Measurements from ENCODE around the gene MAP4K1.
A peak's percentile ranks its signal among the peaks of the same experiment; 100 is the strongest.

MAP4K1 gene

DNA sequence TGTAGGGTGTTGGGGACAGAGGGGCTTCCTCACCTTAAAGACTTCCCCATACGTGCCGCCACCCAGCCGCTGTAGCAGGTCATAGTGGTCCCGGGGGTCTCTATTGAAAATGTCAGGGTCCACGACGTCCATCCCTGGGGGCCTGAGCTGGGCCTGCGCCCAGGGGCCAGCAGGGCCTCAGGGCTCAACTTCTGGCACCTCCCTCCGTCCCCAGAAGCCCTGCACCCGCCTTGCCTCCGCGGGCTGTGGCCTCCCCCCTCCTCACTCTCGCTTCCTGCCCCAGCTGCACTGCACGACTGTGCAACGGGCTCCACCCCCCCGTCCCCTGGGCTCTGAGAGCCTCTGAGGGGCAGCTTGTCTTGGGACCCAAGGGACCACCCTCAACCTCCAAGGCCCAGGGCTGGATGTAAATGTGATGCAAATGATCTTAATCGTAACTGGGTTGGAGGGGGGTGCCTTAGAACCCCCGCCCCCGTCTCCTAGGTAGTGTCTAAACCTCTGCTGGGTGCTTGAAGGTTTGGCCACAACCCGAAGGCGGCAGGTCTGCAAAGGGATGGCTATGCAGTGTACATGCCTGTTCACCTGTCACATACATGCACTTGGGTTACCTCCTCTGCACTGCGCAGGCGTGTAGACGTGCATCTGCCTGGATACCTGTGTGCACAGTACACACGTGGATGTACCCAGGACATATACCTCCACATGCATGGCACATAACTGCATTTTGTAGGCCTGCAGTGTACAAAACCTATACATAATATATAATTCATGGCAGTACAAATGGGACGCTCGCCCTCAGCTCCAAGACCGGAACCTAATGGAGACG is at the start of gene MAP4K1:
Gene MAP4K1 (minus strand): TSS at position 190 of the 826 bp plus-strand sequence. CDS start 58 bp downstream, at position 132.
- ATAC-seq: no peak; the same call in 2 of the 3 replicates
- no peak for TF ChIP-seq ZNF565 (CRISPR knock-in tag; conservative IDR thresholded peaks at IDR 0.05; ENCODE audit: low read depth)
- TF ChIP-seq PPARA (CRISPR knock-in tag; IDR thresholded peaks at IDR 0.05; ENCODE audit: borderline replicate concordance): no peak
- TF ChIP-seq ISL1 (CRISPR knock-in tag; IDR thresholded peaks at IDR 0.05): no peak
- TF ChIP-seq, protein P1, sequence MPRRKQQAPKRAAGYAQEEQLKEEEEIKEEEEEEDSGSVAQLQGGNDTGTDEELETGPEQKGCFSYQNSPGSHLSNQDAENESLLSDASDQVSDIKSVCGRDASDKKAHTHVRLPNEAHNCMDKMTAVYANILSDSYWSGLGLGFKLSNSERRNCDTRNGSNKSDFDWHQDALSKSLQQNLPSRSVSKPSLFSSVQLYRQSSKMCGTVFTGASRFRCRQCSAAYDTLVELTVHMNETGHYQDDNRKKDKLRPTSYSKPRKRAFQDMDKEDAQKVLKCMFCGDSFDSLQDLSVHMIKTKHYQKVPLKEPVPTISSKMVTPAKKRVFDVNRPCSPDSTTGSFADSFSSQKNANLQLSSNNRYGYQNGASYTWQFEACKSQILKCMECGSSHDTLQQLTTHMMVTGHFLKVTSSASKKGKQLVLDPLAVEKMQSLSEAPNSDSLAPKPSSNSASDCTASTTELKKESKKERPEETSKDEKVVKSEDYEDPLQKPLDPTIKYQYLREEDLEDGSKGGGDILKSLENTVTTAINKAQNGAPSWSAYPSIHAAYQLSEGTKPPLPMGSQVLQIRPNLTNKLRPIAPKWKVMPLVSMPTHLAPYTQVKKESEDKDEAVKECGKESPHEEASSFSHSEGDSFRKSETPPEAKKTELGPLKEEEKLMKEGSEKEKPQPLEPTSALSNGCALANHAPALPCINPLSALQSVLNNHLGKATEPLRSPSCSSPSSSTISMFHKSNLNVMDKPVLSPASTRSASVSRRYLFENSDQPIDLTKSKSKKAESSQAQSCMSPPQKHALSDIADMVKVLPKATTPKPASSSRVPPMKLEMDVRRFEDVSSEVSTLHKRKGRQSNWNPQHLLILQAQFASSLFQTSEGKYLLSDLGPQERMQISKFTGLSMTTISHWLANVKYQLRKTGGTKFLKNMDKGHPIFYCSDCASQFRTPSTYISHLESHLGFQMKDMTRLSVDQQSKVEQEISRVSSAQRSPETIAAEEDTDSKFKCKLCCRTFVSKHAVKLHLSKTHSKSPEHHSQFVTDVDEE (CRISPR knock-in tag; IDR thresholded peaks at IDR 0.05): no peak

DNA sequence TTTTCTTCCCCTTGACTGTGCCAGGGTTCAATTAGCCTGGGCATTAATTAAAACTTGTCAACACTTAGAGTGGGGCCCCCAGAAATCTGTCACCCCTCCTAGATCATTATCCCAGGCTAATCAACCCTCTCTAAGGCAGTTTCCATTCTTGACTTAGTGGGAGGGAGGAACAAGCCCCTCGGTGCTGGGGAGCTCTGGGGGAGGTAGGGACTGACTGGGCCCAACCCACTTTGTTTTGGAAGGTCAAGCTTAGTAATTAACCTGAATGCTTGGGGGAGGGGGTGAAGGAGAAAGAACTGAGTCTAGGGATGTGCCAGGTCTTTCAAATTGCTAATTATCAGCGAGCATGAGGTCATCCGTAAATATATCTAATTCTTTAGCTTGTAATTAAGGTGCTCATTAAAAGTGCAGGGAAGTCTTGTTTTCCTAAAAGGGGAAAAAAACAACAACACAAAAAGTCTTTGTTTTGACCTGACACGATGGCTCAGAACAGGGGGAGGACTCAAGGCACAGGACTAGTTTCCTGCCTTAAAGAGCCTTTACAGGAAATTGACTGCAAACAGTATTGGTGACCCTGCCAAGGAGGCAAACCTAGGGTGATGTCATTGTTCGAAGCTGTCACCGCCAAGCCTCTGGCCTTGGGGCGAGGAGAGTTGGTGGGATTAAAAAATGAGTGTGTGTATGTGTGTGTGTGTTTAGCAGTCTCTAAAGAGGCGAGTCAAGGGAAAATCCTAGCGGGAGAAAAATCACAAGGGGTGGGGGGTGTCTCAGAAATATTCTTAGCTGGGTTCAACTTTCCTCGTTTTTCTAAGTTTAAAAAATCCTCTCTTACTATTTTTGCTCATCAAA is 49.1 kb upstream of the MAP4K1 start:
- TF ChIP-seq GLIS3 (CRISPR knock-in tag; IDR thresholded peaks at IDR 0.05) (no peak), ARNTL (CRISPR knock-in tag; IDR thresholded peaks at IDR 0.05; ENCODE audit: borderline replicate concordance, low read depth) (no peak), TCF4 (CRISPR knock-in tag; IDR thresholded peaks at IDR 0.05; ENCODE audit: borderline replicate concordance) (no peak), ZNF8 (CRISPR knock-in tag; IDR thresholded peaks at IDR 0.05) (no peak), BACH2 (CRISPR knock-in tag; IDR thresholded peaks at IDR 0.05; ENCODE audit: borderline replicate concordance) (no peak), ZFP30 (CRISPR knock-in tag; IDR thresholded peaks at IDR 0.05) (no peak), ZFP3 (CRISPR knock-in tag; IDR thresholded peaks at IDR 0.05) (no peak), ESRRG (CRISPR knock-in tag; IDR thresholded peaks at IDR 0.05) (no peak), SNAI2 (CRISPR knock-in tag; IDR thresholded peaks at IDR 0.05) (no peak), TOX (CRISPR knock-in tag; IDR thresholded peaks at IDR 0.05; ENCODE audit: borderline replicate concordance) (no peak), ZNF70 (CRISPR knock-in tag; IDR thresholded peaks at IDR 0.05) (no peak), ISL1 (CRISPR knock-in tag; IDR thresholded peaks at IDR 0.05) (no peak; the same call in 1 of the 2 replicates), ZC3H10 (CRISPR knock-in tag; IDR thresholded peaks at IDR 0.05) (no peak), RARB (CRISPR knock-in tag; IDR thresholded peaks at IDR 0.05) (no peak), ZNF565 (CRISPR knock-in tag; conservative IDR thresholded peaks at IDR 0.05; ENCODE audit: low read depth) (no peak)
- TF ChIP-seq, protein P2, sequence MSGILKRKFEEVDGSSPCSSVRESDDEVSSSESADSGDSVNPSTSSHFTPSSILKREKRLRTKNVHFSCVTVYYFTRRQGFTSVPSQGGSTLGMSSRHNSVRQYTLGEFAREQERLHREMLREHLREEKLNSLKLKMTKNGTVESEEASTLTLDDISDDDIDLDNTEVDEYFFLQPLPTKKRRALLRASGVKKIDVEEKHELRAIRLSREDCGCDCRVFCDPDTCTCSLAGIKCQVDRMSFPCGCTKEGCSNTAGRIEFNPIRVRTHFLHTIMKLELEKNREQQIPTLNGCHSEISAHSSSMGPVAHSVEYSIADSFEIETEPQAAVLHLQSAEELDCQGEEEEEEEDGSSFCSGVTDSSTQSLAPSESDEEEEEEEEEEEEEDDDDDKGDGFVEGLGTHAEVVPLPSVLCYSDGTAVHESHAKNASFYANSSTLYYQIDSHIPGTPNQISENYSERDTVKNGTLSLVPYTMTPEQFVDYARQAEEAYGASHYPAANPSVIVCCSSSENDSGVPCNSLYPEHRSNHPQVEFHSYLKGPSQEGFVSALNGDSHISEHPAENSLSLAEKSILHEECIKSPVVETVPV (CRISPR knock-in tag; IDR thresholded peaks at IDR 0.05): no peak
- TF ChIP-seq, protein P3, sequence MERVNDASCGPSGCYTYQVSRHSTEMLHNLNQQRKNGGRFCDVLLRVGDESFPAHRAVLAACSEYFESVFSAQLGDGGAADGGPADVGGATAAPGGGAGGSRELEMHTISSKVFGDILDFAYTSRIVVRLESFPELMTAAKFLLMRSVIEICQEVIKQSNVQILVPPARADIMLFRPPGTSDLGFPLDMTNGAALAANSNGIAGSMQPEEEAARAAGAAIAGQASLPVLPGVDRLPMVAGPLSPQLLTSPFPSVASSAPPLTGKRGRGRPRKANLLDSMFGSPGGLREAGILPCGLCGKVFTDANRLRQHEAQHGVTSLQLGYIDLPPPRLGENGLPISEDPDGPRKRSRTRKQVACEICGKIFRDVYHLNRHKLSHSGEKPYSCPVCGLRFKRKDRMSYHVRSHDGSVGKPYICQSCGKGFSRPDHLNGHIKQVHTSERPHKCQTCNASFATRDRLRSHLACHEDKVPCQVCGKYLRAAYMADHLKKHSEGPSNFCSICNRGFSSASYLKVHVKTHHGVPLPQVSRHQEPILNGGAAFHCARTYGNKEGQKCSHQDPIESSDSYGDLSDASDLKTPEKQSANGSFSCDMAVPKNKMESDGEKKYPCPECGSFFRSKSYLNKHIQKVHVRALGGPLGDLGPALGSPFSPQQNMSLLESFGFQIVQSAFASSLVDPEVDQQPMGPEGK (CRISPR knock-in tag; IDR thresholded peaks at IDR 0.05; ENCODE audit: borderline replicate concordance): no peak
- TF ChIP-seq, protein P4, sequence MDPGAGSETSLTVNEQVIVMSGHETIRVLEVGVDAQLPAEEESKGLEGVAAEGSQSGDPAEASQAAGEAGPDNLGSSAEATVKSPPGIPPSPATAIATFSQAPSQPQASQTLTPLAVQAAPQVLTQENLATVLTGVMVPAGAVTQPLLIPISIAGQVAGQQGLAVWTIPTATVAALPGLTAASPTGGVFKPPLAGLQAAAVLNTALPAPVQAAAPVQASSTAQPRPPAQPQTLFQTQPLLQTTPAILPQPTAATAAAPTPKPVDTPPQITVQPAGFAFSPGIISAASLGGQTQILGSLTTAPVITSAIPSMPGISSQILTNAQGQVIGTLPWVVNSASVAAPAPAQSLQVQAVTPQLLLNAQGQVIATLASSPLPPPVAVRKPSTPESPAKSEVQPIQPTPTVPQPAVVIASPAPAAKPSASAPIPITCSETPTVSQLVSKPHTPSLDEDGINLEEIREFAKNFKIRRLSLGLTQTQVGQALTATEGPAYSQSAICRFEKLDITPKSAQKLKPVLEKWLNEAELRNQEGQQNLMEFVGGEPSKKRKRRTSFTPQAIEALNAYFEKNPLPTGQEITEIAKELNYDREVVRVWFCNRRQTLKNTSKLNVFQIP (CRISPR knock-in tag; IDR thresholded peaks at IDR 0.05; ENCODE audit: borderline replicate concordance, low read depth): no peak
- peak; percentile 35 for ATAC-seq
